ENCODE measurements around the gene FERMT3.

FERMT3 gene

GRCh38 chr11:64222651-64223000, 16.1 kb downstream of the FERMT3 start:
- no peak for DNase-seq

- no peak for DNase-seq
Measured at GRCh38 chr11:64223001-64223651, 16.6 kb downstream of the FERMT3 start.

- peak; percentile 44 for DNase-seq
Measured at GRCh38 chr11:64224151-64224890, 17.8 kb downstream of the FERMT3 start.

- DNase-seq, result no peak
Measured at GRCh38 chr11:64224891-64225607, 18.5 kb downstream of the FERMT3 start.

DNA sequence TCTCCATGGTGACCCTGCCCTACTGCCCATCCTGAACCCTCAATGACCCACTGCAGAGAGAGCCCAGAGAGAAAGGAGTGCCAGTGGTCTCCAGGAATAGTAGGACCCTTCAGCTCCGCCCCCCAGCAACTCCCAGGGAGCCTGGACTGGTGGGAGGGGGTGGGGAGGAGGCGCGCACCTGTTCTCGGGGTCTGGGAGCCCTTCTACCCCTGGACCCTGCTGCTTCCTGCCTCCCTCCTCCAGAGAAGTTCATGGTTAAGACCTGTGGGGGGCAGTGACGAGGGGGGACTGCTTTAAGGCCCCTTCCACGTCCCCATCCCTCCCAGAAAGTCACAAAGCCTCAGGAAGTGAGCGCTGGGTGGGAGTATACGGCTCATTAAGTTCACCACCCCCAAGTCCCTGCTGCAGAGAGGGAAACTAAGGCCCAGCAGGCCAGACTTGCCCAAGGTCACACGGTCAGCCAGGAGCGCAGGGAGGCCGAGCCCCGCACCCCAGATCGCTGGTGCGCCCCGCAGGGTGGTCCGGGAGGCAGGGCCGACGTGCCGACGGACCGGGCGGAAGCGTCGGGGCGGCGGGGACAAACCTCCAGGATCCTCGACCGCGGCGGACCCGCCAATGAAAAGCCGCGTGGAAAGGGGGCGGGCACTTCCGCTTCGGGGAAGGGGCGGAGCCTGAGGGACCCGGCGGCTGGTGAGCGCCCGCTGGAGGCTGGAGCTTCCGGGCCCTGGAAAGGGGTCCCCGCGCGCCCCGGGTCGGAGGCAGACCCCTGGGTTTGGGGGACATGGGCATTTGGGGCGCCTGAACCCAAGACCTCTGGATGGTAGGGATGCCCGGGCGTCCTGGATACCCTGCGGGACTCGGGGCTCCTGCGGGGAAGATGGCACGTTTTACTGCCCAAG, 19.3 kb downstream of the FERMT3 start, which contains the start of the genes NUDT22 and TRPT1:
NUDT22 (plus strand) TSS at position 667 of the 899 bp plus-strand sequence. CDS start 379 bp downstream, outside the sequence.
TRPT1 (minus strand) TSS at position 579 of the 899 bp plus-strand sequence; CDS start at position 253, 326 bp downstream.
- DNase-seq, result peak; percentile 80

- DNase-seq, result no peak
Measured at GRCh38 chr11:64226507-64227051, 20.1 kb downstream of the FERMT3 start.

DNA sequence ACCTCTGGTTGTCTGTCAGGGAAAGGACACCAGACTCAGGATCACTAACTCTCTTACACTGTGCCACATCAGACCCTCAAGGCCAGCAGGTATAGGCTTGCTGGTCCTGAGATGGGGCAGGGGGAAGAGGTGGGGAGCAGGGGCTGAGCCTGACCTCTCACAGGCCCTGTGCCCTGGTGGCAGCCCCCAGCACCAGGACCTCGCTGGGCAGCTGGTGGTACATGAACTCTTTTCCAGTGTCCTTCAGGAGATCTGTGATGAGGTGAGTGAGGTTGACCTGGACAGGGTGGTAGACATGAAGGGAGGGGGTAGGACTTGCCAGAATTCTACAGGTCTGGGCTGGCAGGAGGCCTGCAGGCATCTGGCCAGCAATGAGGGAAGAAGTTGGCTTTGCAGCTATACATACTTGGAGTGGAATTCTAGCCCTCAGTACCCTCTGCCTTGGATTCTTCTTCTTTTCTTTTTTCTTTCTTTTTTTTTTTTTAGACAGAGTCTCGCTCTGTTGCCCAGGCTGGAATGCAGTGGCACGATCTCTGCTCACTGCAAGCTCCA, 21.0 kb downstream of the FERMT3 start:
- no peak for DNase-seq

DNA sequence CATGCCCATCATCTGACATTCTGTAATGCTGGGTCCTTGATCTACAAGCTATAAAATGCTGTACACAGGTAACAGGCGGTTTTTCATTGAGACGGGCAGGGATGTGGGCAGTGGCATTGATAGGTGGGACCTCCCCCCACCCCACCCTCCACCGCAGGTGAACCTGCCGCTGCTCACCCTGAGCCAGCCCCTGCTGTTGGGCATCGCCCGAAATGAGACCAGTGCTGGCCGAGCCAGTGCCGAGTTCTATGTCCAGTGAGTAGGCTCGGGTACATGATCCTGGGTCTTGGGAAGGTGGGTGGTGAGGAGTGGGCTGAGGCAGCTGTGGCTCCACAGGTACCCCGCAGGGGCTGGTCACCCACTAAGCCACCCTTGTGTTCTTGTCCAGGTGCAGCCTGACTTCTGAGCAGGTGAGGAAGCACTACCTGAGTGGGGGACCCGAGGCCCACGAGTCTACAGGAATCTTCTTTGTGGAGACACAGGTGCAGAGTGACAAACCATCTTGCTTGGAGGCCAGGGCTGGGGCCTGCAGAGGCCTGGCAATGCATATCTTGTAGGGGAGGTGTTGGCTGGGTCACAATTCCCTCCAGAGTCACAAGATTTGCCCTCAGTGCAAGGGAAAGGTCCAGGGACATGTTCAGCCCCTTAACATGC, 22.7 kb downstream of the FERMT3 start:
- no peak for DNase-seq

DNA sequence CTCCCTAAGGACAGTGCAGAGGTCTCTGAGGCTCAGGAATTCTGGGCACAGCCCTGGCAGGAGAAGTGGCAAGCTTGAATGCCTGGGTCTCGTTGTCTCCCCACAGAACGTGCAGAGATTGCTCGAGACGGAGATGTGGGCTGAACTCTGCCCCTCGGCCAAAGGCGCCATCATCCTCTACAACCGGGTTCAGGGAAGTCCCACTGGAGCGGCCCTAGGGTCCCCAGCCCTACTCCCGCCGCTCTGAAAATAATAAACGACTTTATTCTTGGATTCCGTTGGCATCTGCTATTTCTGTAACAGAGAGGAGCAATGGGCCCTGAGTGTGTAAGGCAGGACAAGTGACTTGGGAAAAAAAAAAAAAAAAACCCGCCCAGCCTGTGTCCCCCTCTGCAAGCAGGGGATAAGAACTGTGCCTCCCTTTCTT, 23.2 kb downstream of the FERMT3 start:
- DNase-seq, result no peak

- DNase-seq, result peak; percentile 86
Measured at GRCh38 chr11:64230171-64230984, 23.9 kb downstream of the FERMT3 start, which contains the start of gene DNAJC4. Gene DNAJC4, plus strand, starts transcription at chr11:64230548. Its CDS starts 307 bp downstream, at chr11:64230855.

- no peak for DNase-seq
Measured at GRCh38 chr11:64230985-64231365, 24.5 kb downstream of the FERMT3 start.

GRCh38 chr11:64231546-64231945, 25.0 kb downstream of the FERMT3 start:
- no peak for DNase-seq

DNA sequence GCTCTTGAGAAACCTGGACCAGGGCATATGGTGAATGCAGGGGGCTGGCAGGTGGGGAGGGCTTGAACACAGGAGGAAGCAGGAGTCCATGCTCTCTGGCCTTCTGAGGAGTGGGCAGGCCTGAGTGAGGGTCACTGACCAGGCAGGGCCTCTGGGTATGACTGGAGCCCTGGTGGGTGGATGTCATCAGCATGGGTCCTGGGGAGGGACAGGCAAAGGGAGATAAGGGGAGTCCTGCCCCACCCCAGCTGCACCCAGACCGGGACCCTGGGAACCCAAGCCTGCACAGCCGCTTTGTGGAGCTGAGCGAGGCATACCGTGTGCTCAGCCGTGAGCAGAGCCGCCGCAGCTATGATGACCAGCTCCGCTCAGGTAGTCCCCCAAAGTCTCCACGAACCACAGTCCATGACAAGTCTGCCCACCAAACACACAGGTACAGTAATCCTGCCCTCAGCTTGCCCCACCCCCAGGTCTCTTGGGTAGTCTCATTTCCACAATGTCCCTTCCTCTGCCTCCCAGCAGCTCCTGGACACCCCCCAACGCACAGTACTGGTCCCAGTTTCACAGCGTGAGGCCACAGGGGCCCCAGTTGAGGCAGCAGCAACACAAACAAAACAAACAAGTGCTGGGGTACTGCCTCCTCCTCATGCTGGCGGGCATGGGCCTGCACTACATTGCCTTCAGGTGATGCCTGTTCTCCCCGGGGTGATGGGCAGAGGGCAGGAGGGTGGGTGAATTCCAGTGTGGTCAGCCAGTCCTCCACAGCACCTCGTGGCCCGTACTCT, 25.9 kb downstream of the FERMT3 start:
- no peak for DNase-seq

DNA sequence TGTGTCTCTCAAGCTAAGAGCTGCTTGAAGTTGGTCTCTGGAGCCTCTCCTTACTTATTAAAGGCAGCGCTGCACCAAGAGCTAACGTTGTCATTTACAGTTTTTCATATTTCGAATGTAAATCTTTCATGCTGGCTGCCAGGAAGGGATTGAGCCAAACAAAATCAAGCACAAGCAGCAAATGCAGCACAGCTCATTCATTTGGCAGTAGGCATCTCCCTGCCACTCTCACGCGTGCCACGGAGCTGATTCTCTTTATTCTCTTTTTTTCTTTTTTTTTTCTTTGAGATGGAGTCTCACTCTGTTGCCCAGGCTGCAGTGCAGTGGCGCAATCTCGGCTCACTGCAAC, 26.4 kb downstream of the FERMT3 start:
- no peak for DNase-seq

DNA sequence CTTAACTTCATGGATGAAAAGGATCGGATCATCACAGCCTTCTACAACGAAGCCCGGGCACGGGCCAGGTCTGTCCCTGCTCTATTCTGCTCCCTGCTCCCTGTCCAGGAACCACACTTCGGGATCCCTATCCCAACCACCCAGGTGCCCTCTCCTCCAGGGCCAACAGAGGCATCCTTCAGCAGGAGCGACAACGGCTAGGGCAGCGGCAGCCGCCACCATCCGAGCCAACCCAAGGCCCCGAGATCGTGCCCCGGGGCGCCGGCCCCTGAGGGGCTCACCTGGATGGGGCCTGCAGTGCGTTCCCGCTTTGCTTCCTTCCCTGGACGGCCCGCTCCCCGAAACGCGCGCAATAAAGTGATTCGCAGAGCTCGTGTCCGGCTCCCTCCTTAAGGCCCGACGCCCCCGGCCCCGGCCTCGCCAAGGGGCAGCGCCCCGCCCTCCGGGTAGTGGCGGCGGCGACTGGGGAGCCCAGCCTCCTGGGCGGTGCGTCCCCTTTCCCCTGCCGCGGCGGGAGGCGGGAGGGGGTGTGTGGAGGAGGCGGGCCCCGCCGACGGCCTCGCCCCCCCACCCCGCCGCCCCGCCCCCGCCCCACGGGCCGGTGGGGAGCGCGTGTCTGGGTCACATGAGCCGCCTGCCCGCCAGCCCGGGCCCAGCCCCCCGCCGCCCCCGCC, 27.5 kb downstream of the FERMT3 start, which contains the start of gene VEGFB:
VEGFB (plus strand) TSS at position 672 of the 674 bp plus-strand sequence. CDS start 250 bp downstream, outside the sequence.
- peak; percentile 43 for DNase-seq

DNA sequence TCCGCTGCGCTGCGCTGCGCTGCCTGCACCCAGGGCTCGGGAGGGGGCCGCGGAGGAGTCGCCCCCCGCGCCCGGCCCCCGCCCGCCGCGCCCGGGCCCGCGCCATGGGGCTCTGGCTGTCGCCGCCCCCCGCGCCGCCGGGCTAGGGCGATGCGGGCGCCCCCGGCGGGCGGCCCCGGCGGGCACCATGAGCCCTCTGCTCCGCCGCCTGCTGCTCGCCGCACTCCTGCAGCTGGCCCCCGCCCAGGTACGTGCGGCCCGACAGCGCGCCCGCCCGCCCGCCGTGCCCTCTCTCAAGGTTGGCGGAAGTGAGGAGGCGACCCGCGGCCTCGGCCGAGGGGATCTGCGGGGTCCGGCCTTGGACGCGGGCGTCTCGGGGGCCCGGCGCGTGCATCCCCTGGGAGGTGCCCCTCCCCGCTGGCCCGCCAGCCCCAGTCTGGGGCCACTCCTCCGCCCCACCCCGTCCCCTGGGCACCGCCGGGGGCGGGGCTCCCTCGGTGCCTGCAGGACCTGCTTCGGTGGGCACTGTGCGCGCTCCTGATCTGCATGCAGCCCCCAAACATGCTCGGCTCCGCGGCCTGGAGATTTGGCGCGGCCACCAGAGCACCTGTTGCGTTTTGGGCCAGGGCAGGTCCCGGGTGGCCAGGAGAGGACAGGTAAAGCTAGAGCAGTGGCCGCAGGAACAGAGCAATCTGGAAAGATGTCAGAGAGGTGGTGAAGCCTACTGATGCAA, 28.3 kb downstream of the FERMT3 start:
- DNase-seq, result no peak

- no peak for DNase-seq
Measured at GRCh38 chr11:64235437-64236161, 29.1 kb downstream of the FERMT3 start.

Measured in NCI-H226 (cell line).